ENCODE data around the gene PRKAA1.
"Not testable (repeated sequence)": the region's sequence is repeated elsewhere in the genome, so short reads cannot be mapped to it uniquely, and the experiment has no call there.

Gene PRKAA1

GRCh38 chr5:40827188-40827977 is 29.2 kb upstream of the PRKAA1 start:
- Histone ChIP-seq H3K4me3 (no peak overlapping the region), H3K27ac (no peak overlapping the region)

GRCh38 chr5:40826489-40827187 is 28.5 kb upstream of the PRKAA1 start:
- Histone ChIP-seq H3K27ac (no peak overlapping the region), H3K4me3 (no peak overlapping the region)

- H3K27ac ChIP-seq, result not testable (repeated sequence)
Measured at GRCh38 chr5:40825461-40826043, 27.4 kb upstream of the PRKAA1 start.

GRCh38 chr5:40823459-40823858 is 25.3 kb upstream of the PRKAA1 start:
- no peak overlapping the region for H3K27ac ChIP-seq
- H3K4me3 ChIP-seq, result no peak overlapping the region

More at GRCh38 chr5:40825461-40826043, 27.4 kb upstream of the PRKAA1 start:
- H3K4me3 ChIP-seq, result not testable (repeated sequence)

GRCh38 chr5:40813698-40814281 is 15.6 kb upstream of the PRKAA1 start:
- no peak overlapping the region for H3K4me3 ChIP-seq
- no peak overlapping the region for H3K27ac ChIP-seq

- no peak overlapping the region for H3K27ac ChIP-seq
- H3K4me3 ChIP-seq, result no peak overlapping the region
Measured at GRCh38 chr5:40812125-40812524, 14.0 kb upstream of the PRKAA1 start.

- no peak overlapping the region for H3K4me3 ChIP-seq
- no peak overlapping the region for H3K27ac ChIP-seq
Measured at GRCh38 chr5:40801771-40802562, 3.8 kb upstream of the PRKAA1 start.

- H3K4me3 ChIP-seq, result no peak overlapping the region
- H3K27ac ChIP-seq, result peak overlapping the region in 4 of 21 experiments; percentile 12 to 91 (median 90)
Measured at GRCh38 chr5:40799258-40799657, 1.1 kb upstream of the PRKAA1 start.

- Histone ChIP-seq H3K27ac (peak overlapping the region in 20 of 21 experiments; percentile 41 to 96 (median 91)), H3K4me3 (peak overlapping the region; percentile 73 to 100 (median 98))
Measured at GRCh38 chr5:40798801-40799210, 632 bp upstream of the PRKAA1 start.

GRCh38 chr5:40797273-40798011 is 732 bp downstream of the PRKAA1 start:
- peak overlapping the region; percentile 73 to 100 (median 98) for H3K4me3 ChIP-seq

GRCh38 chr5:40796487-40796889 is 1.7 kb downstream of the PRKAA1 start:
- H3K4me3 ChIP-seq, result peak overlapping the region in 5 of 7 experiments; percentile 89 to 100 (median 98)
- peak overlapping the region in 6 of 21 experiments; percentile 33 to 92 (median 90) for H3K27ac ChIP-seq

More at GRCh38 chr5:40797273-40798011, 732 bp downstream of the PRKAA1 start:
- peak overlapping the region; percentile 65 to 96 (median 91) for H3K27ac ChIP-seq

GRCh38 chr5:40794877-40795276 is 3.3 kb downstream of the PRKAA1 start:
- not testable (repeated sequence) for H3K4me3 ChIP-seq, H3K27ac ChIP-seq

- not testable (repeated sequence) for H3K27ac ChIP-seq, H3K4me3 ChIP-seq
Measured at GRCh38 chr5:40794340-40794739, 3.8 kb downstream of the PRKAA1 start.

GRCh38 chr5:40792691-40793090 is 5.5 kb downstream of the PRKAA1 start:
- not testable (repeated sequence) for H3K4me3 ChIP-seq, H3K27ac ChIP-seq

- H3K27ac ChIP-seq, result peak overlapping the region in 1 of 21 experiments; percentile 11
- H3K4me3 ChIP-seq, result no peak overlapping the region
Measured at GRCh38 chr5:40791715-40792139, 6.4 kb downstream of the PRKAA1 start.

- H3K4me3 ChIP-seq, result no peak overlapping the region
- H3K27ac ChIP-seq, result peak overlapping the region in 1 of 21 experiments; percentile 11
Measured at GRCh38 chr5:40790947-40791593, 7.1 kb downstream of the PRKAA1 start.

GRCh38 chr5:40788941-40789340 is 9.2 kb downstream of the PRKAA1 start:
- not testable (repeated sequence) for H3K27ac ChIP-seq, H3K4me3 ChIP-seq

GRCh38 chr5:40787986-40788385 is 10.2 kb downstream of the PRKAA1 start:
- Histone ChIP-seq H3K4me3 (no peak overlapping the region), H3K27ac (no peak overlapping the region)

All from skin epidermis (tissue), 12 donors.